ENCODE results near the gene PLK3. TPM values are rescaled to one million over a fixed set of nuclear protein-coding genes. Genes with fewer than 3 reads are reported as not detected.
"Not testable (repeated sequence)": the region's sequence is repeated elsewhere in the genome, so short reads cannot be mapped to it uniquely, and the experiment has no call there.

Gene PLK3
- total RNA-seq, 2 experiments from 2014 or later = 43.1 to 48.9 TPM

- H3K9me3 Mint-ChIP-seq (ENCODE audit: low read depth) = no peaks in the 10 kb centered on the region
- no peak overlapping the region for H3K27ac Mint-ChIP-seq
- no peaks in the 10 kb centered on the region for H3K36me3 Mint-ChIP-seq
- ATAC-seq (no peak), DNase-seq (no peak)
- CTCF ChIA-PET = interaction anchor here (0.6 to 2.7 kb wide), 16 partner anchors 8 to 511 kb away, joined by 3 to 22 read pairs (median 5); partner anchors contain the start of genes EIF2B3, HECTD3 and UROD
- H3K4me1 Mint-ChIP-seq = peaks cover 7% of the 10 kb centered on the region
- no peaks in the 10 kb centered on the region for H3K27me3 Mint-ChIP-seq
- no peak overlapping the region for H3K4me3 Mint-ChIP-seq
These were observed 7.3 kb upstream of the PLK3 start for GRCh38 chr1:44792736-44793502.

GRCh38 chr1:44797886-44798285, 2.3 kb upstream of the PLK3 start:
- not testable (repeated sequence) for ATAC-seq; DNase-seq; H3K4me3 Mint-ChIP-seq; H3K9me3 Mint-ChIP-seq (ENCODE audit: low read depth); H3K27me3 Mint-ChIP-seq
- H3K27ac Mint-ChIP-seq = peak overlapping the region; percentile 100
- H3K4me1 Mint-ChIP-seq = peaks cover 26% of the 10 kb centered on the region
- CTCF ChIA-PET = interaction anchor here (1.7 to 5.2 kb wide), 4 partner anchors 11 to 67 kb away, joined by 7 to 62 read pairs (median 48); partner anchors contain the start of genes BTBD19 and RNU5D-1
- H3K36me3 Mint-ChIP-seq = peaks cover 13% of the 10 kb centered on the region

GRCh38 chr1:44798481-44799365, 1.5 kb upstream of the PLK3 start:
- Mint-ChIP-seq H3K36me3 (peaks cover 18% of the 10 kb centered on the region), H3K27ac (peak overlapping the region; percentile 100), H3K9me3 (ENCODE audit: low read depth) (no peaks in the 10 kb centered on the region), H3K27me3 (no peaks in the 10 kb centered on the region), H3K4me3 (no peak overlapping the region), H3K4me1 (peaks cover 29% of the 10 kb centered on the region)
- CTCF ChIA-PET = interaction anchor here (0.9 to 5.2 kb wide), 11 partner anchors 8 to 216 kb away, joined by 3 to 62 read pairs (median 9); partner anchors contain the start of genes BTBD19 and HECTD3
- ATAC-seq = no peak
- no peak for DNase-seq

- no peak for DNase-seq
These were observed 1.5 kb downstream of the PLK3 start for GRCh38 chr1:44801491-44802305.

GRCh38 chr1:44802306-44803061, 2.3 kb downstream of the PLK3 start:
- no peak for ATAC-seq
- no peak for DNase-seq
- H3K4me3 Mint-ChIP-seq = peak overlapping the region; percentile 78
- peak overlapping the region; percentile 94 for H3K27ac Mint-ChIP-seq
- H3K27me3 Mint-ChIP-seq = no peaks in the 10 kb centered on the region
- H3K9me3 Mint-ChIP-seq (ENCODE audit: low read depth) = no peaks in the 10 kb centered on the region
- peaks cover 45% of the 10 kb centered on the region for H3K4me1 Mint-ChIP-seq
- CTCF ChIA-PET = interaction anchor here (0.6 to 5.2 kb wide), 2 partner anchors 12 to 17 kb away, joined by 3 to 62 read pairs; no protein-coding TSS in a partner anchor
- H3K36me3 Mint-ChIP-seq = peaks cover 40% of the 10 kb centered on the region

More at GRCh38 chr1:44801491-44802305, 1.5 kb downstream of the PLK3 start:
- Mint-ChIP-seq H3K4me3 (peak overlapping the region; percentile 78), H3K4me1 (peaks cover 37% of the 10 kb centered on the region), H3K27ac (peak overlapping the region; percentile 94), H3K36me3 (peaks cover 33% of the 10 kb centered on the region), H3K9me3 (ENCODE audit: low read depth) (no peaks in the 10 kb centered on the region), H3K27me3 (no peaks in the 10 kb centered on the region)
- CTCF ChIA-PET = interaction anchor here (3.1 to 5.2 kb wide), 3 partner anchors 7 to 18 kb away, joined by 42 to 62 read pairs (median 60); partner anchors contain the start of gene BTBD19
- no peak for ATAC-seq

GRCh38 chr1:44803062-44803311, 2.8 kb downstream of the PLK3 start:
- Mint-ChIP-seq H3K27me3 (no peaks in the 10 kb centered on the region), H3K4me1 (peaks cover 50% of the 10 kb centered on the region), H3K4me3 (no peak overlapping the region), H3K36me3 (peaks cover 40% of the 10 kb centered on the region), H3K9me3 (ENCODE audit: low read depth) (no peaks in the 10 kb centered on the region), H3K27ac (peak overlapping the region; percentile 54)
- DNase-seq (no peak), ATAC-seq (no peak)
- CTCF ChIA-PET = interaction anchor here (0.6 to 5.2 kb wide), 2 partner anchors 11 to 16 kb away, joined by 3 to 62 read pairs; no protein-coding TSS in a partner anchor

- DNase-seq (no peak), ATAC-seq (no peak)
- Mint-ChIP-seq H3K9me3 (ENCODE audit: low read depth) (no peaks in the 10 kb centered on the region), H3K36me3 (peaks cover 40% of the 10 kb centered on the region), H3K27me3 (no peaks in the 10 kb centered on the region), H3K4me1 (peaks cover 54% of the 10 kb centered on the region), H3K4me3 (no peak overlapping the region), H3K27ac (peak overlapping the region; percentile 60)
- CTCF ChIA-PET = no interaction called here
These were observed 3.3 kb downstream of the PLK3 start for GRCh38 chr1:44803312-44804095.

- Mint-ChIP-seq H3K27me3 (no peaks in the 10 kb centered on the region), H3K4me1 (peaks cover 64% of the 10 kb centered on the region), H3K9me3 (ENCODE audit: low read depth) (no peaks in the 10 kb centered on the region), H3K4me3 (no peak overlapping the region), H3K27ac (peak overlapping the region; percentile 65), H3K36me3 (peaks cover 40% of the 10 kb centered on the region)
- ATAC-seq (no peak), DNase-seq (no peak)
- CTCF ChIA-PET = interaction anchor here (3.8 to 5.2 kb wide), 2 partner anchors 14 to 20 kb away, joined by 11 to 56 read pairs; no protein-coding TSS in a partner anchor
These were observed 5.3 kb downstream of the PLK3 start for GRCh38 chr1:44805311-44806024.

- H3K4me1 Mint-ChIP-seq = peaks cover 68% of the 10 kb centered on the region
- H3K4me3 Mint-ChIP-seq = no peak overlapping the region
- H3K36me3 Mint-ChIP-seq = peaks cover 37% of the 10 kb centered on the region
- no peak for DNase-seq
- ATAC-seq = no peak
- peak overlapping the region; percentile 99 for H3K27ac Mint-ChIP-seq
- H3K27me3 Mint-ChIP-seq = no peaks in the 10 kb centered on the region
- CTCF ChIA-PET = interaction anchor here (1.1 to 5.2 kb wide), 4 partner anchors 9 to 23 kb away, joined by 4 to 56 read pairs (median 8); no protein-coding TSS in a partner anchor
- no peaks in the 10 kb centered on the region for H3K9me3 Mint-ChIP-seq (ENCODE audit: low read depth)
These were observed 6.0 kb downstream of the PLK3 start for GRCh38 chr1:44806025-44806703.

- CTCF ChIA-PET = interaction anchor here (1.1 to 5.2 kb wide), 5 partner anchors 10 to 77 kb away, joined by 4 to 56 read pairs (median 5); no protein-coding TSS in a partner anchor
- ATAC-seq = peak; percentile 1
- no peak for DNase-seq
- Mint-ChIP-seq H3K36me3 (peaks cover 35% of the 10 kb centered on the region), H3K4me1 (peaks cover 71% of the 10 kb centered on the region), H3K9me3 (ENCODE audit: low read depth) (no peaks in the 10 kb centered on the region), H3K27me3 (no peaks in the 10 kb centered on the region), H3K4me3 (peak within 1 kb of the TSS; percentile 64), H3K27ac (peak within 1 kb of the TSS; percentile 99)
These were observed 6.7 kb downstream of the PLK3 start, which contains the start of gene DYNLT4 for GRCh38 chr1:44806704-44807363. TSS of gene DYNLT4 (minus strand) at chr1:44807351. CDS start at chr1:44806668, 683 bp downstream.
